GM12801 (cell line): ENCODE data around the gene CDH4.

Source experiments
- CTCF ChIP-seq: IDR thresholded peaks from one replicate; pipeline ENCODE4 v1.5.1; 2011; ENCODE audit warnings: control low read depth; ENCODE audit not compliant: insufficient read length; ENCODE audit errors: extremely low read depth

The CDH4 gene

DNA sequence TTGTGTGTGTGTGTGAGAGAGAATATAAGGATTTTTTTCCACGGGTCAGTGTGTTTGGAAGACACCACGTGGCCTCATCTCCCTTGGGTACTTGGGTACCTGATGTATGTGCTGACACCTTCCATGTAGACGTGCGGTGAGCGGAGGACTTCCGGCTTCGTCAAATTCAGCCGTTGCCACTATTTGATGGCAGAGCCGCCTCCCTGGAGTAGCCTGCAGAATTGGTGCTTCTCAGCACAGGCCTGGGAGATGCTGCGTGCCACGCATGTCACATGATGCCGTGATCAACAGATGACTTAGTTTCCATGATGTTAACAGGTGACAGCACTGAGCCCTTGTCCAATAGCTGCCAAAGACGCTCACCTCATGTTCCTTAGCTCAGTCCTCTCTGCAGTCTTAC, 69.4 kb downstream of the CDH4 start:
- no peak for TF ChIP-seq CTCF

DNA sequence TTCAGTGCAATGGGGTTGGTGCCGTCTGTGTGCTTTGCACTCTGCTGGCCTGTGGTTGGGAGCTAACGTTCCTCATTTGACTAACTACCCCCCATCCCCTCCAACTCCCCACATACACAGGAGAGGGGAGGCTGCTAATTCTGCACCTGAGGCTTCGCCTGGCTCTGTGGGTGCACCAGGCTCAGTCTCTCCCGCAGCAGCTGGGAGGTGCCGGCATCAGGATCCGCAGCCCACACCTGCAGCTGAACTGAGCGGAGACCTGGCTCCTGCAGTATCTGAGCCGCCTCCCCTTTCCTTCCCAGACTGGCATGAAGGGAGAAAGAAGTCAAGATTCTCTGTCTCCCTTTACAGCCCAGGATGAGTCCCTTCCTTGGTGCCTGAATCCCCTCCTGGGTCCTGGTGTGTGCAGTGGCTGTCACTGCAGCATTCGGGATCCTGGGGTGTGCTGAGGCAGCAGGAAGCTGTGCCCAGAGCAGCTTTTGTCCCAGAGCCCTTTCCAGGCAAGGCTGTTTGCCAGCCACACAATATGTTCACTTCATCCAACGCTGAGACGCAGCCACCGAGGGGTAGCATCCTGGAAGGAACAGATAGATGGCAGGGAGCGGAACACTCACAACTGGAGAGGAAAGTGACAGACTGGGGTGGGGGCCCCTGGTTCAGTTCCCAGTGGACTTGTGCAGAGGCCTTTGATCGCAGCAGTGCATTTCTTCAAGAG, 70.2 kb downstream of the CDH4 start:
- no peak for TF ChIP-seq CTCF

DNA sequence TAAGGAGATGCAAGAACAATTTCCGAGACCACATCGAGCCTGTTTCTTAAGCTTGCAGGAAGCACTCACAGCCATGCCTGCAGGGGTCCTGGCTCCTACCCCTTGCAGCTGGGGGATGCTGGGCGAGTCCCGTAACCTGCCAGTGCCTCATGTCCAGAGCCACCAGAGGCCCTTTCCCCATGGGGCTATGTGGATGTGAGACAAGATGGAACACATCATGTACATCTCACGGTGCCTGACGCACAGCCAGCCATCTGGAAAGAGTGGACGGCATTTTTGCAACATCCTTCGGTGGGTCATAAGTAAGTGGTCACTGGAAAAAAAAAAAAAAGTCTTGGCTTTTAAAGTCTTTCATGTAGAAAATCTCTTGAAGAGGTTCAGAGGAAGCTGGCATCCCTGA, 72.8 kb downstream of the CDH4 start:
- TF ChIP-seq CTCF: no peak

DNA sequence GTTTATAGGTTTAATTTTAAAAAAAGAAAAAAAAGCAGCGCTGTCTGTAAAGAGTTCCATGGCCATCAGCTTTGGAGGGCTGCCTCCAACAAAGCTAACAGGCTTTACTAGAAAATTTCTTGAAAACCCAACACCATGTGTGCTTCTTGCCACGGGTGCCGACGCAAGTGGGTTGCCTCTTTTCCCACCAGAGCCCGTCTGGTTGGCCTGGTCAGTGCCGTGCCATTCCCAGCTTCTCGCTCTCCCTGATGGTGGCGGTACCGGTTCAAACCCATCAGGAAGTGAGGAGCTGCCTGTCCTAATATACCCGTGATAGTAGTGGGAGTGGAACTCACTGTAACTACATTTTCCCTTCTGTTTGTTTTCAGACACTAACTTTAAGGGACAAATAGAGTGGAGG, 73.7 kb downstream of the CDH4 start:
- no peak for TF ChIP-seq CTCF

DNA sequence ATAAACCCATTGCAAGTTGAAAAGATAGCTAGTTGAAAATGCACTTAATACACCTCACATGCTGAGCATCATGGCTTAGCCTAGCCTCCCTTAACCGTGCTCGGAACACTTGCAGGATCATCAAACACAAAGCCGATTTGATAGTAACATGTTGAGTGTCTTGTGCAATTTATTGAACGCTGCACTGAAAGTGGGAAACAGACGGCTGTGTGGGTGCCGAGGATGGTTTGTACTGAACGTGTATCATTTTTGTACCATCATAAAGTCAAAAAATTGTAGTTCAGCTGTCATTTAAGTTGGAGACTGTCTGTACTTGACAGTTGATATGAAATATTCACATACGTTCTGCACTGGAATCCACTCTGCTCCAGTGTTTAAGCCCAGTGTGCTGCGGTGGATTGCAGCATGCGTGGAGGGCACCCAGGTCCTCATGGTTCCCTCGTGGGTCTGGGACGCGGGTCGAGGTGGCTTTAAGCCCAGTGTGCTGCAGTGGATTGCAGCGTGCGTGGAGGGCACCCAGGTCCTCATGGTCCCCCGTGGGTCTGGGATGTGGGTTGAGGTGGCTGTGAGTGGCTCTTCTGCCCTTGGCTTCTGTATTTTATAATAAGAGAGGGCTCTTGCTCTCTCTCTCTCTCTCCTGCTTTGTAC, 77.0 kb downstream of the CDH4 start:
- TF ChIP-seq CTCF: no peak

DNA sequence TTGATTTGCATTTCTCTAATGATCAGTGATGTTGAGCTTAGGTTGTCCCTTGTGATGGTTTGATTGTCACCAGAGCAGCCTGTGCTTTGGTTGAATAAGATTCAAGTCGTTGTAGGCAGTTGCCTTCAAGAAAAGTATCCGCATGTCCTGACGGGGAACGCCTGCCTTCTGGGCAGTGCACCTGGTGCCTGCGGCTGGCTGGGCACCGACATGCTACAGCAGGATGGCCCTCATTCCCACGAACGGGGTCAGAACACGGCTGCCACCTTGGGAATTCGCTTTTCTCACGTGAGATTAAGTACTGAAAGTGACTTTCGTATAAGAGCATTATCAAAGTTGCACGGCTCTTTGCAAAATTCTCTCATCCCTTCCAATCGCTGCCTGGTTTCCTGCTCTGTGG, 78.4 kb downstream of the CDH4 start:
- TF ChIP-seq CTCF: no peak

DNA sequence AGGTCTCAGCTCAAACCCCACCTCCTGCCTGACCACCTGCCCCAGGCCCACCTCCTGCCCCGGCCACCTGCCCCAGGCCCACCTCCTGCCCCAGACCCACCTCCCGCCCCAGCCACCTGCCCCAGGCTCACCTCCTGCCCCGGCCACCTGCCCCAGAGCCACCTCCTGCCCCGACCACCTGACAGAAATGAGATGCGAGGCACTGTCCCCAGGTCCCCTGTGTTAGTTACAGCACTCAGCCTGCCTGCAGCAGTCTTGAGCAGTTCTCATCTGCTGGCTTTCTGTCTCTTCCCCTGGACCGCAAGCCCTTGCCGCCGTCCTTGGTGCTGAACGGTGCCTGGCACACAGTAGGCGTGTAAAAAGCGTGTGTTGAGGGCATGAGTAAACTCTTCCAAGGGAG, 79.5 kb downstream of the CDH4 start:
- no peak for TF ChIP-seq CTCF
